B cell (primary cell): ENCODE measurements around the gene DGAT2. TPM values are rescaled to one million over a fixed set of nuclear protein-coding genes. Genes with fewer than 3 reads are reported as not detected.

Source experiments
- ATAC-seq: fragments of 200-7000 bp; cut with Tn5 transposase; one replicate; pipeline ENCODE4 v1.10.0; 2021; ENCODE audit warnings: low read depth, mild to moderate bottlenecking, moderate number of reproducible peaks, moderate library complexity
- CTCF ChIA-PET: fragments of 350-600 bp; sonication (Branson Sonifier 250); formaldehyde crosslinking; loops from one replicate; lab custom pipeline; 2021; ENCODE audit warnings: antibody characterized with exemption, inconsistent platforms; lab: Charles Lee
- POLR2A ChIA-PET: fragments of 350-600 bp; sonication (Branson Sonifier 250); formaldehyde crosslinking; loops from one replicate; lab custom pipeline; 2021; ENCODE audit warnings: antibody characterized with exemption; lab: Charles Lee
- DNase-seq: peaks from one replicate; pipeline ENCODE4 v3.0.0; 2013
- H2AFZ ChIP-seq: 2 replicates; pipeline ENCODE4 v1.6.1; 2012; ENCODE audit warnings: mild to moderate bottlenecking, low read depth, low read length; ENCODE audit not compliant: insufficient read depth, poor library complexity, severe bottlenecking
- H3K27ac ChIP-seq, 2 donors: 1 replicate in 1 of 2; 2 replicates in 1 of 2; pipeline ENCODE4 v1.5.1; 2012 to 2013; ENCODE audit warnings: low read length in 2 of 2, mild to moderate bottlenecking in 2 of 2, moderate library complexity in 1 of 2
- H3K27me3 ChIP-seq, 4 experiments: fragments of 200-600 bp in 1 of 4; sonication (generic) in 1 of 4; replicated peaks in 1 of 4; 1 replicate in 2 of 4; 2 replicates in 2 of 4; pipeline versions ENCODE4 v1.6.1 to v1.7.0; 2013 to 2016; ENCODE audit warnings: low read length in 3 of 4, mild to moderate bottlenecking in 2 of 4, mixed read lengths in 1 of 4, moderate library complexity in 1 of 4; ENCODE audit not compliant: insufficient read depth in 4 of 4, control insufficient read depth in 3 of 4; ENCODE audit errors: control extremely low read depth in 1 of 4
- H3K36me3 ChIP-seq, 2 experiments: replicated peaks in 1 of 2; 1 replicate in 1 of 2; 2 replicates in 1 of 2; pipeline versions ENCODE4 v1.6.1 to v1.7.1; 2013; ENCODE audit warnings: low read length in 1 of 2; ENCODE audit not compliant: insufficient read depth in 2 of 2, control insufficient read depth in 1 of 2; ENCODE audit errors: control extremely low read depth in 1 of 2, extremely low read depth in 1 of 2
- H3K4me1 ChIP-seq, 2 donors: fragments of 200-600 bp in 1 of 2; sonication (generic) in 1 of 2; 1 replicate in 1 of 2; 2 replicates in 1 of 2; pipeline versions ENCODE4 v1.5.1 to v1.6.1; 2013 to 2017; ENCODE audit warnings: low read length in 2 of 2; ENCODE audit not compliant: control insufficient read depth in 2 of 2, insufficient read depth in 2 of 2
- H3K4me2 ChIP-seq: replicated peaks from 2 replicates; pipeline ENCODE3; 2012; ENCODE audit warnings: mild to moderate bottlenecking, low read depth, low read length; ENCODE audit not compliant: poor library complexity, severe bottlenecking
- H3K4me3 ChIP-seq, 5 experiments: fragments of 200-600 bp in 1 of 5; sonication (generic) in 1 of 5; 1 replicate in 3 of 5; 2 replicates in 2 of 5; pipeline versions ENCODE4 v1.5.1 to v1.7.0; 2011 to 2016; ENCODE audit warnings: low read length in 4 of 5, mild to moderate bottlenecking in 4 of 5, low read depth in 2 of 5, control low read depth in 1 of 5, moderate library complexity in 1 of 5; ENCODE audit not compliant: insufficient read depth in 1 of 5; ENCODE audit errors: control extremely low read depth in 1 of 5, extremely low read depth in 1 of 5
- H3K79me2 ChIP-seq: fragments of 200-600 bp; sonication (generic); one replicate; pipeline ENCODE4 v1.6.0; 2016; ENCODE audit warnings: low read length; ENCODE audit not compliant: control insufficient read depth, insufficient read depth
- H3K9ac ChIP-seq: fragments of 200-600 bp; sonication (generic); 2 replicates; pipeline ENCODE4 v1.6.1; 2017; ENCODE audit warnings: mild to moderate bottlenecking, low read length, moderate library complexity
- H3K9me3 ChIP-seq, 3 donors: one replicate each; pipeline versions ENCODE4 v1.6.1 to v1.7.1; 2013; ENCODE audit warnings: low read length in 2 of 3; ENCODE audit not compliant: control insufficient read depth in 2 of 3, insufficient read depth in 1 of 3; ENCODE audit errors: control extremely low read depth in 1 of 3
- H4K20me1 ChIP-seq: 2 replicates; pipeline ENCODE4 v1.6.0; 2012; ENCODE audit warnings: mild to moderate bottlenecking, low read length; ENCODE audit not compliant: insufficient read depth, control insufficient read depth, poor library complexity, severe bottlenecking
- H3K27ac Mint-ChIP-seq: one replicate; pipeline ENCODE4 v1.8.0; 2021; ENCODE audit warnings: mixed read lengths
- H3K27me3 Mint-ChIP-seq: one replicate; pipeline ENCODE4 v1.8.0; 2021; ENCODE audit warnings: mixed read lengths
- H3K4me1 Mint-ChIP-seq: one replicate; pipeline ENCODE4 v1.8.0; 2021; ENCODE audit warnings: mixed read lengths
- H3K4me3 Mint-ChIP-seq: one replicate; pipeline ENCODE4 v1.8.0; 2021; ENCODE audit warnings: mixed read lengths
- H3K9me3 Mint-ChIP-seq: one replicate; pipeline ENCODE4 v1.8.0; 2022; ENCODE audit warnings: mixed read lengths; ENCODE audit not compliant: insufficient read depth
- CTCF ChIP-seq: fragments of 200-600 bp; IDR thresholded peaks from one replicate; pipeline ENCODE4 v1.8.0; 2022; ENCODE audit warnings: antibody characterized with exemption, mild to moderate bottlenecking
- EZH2 ChIP-seq: IDR thresholded peaks from 2 replicates; pipeline ENCODE4 v1.6.1; 2012; ENCODE audit warnings: borderline replicate concordance, low read depth, mild to moderate bottlenecking, moderate library complexity, low read length; ENCODE audit not compliant: insufficient read depth, poor library complexity, severe bottlenecking
- WGBS: methylation state at CpG from one replicate; pipeline ENCODE4 v1.1.5; 2013; ENCODE audit warnings: missing lambda C conversion rate; ENCODE audit not compliant: insufficient coverage; 5-methylcytosine and 5-hydroxymethylcytosine counted together
- intact Hi-C: fragments of 100-400 bp; cut with micrococcal nuclease; formaldehyde crosslinking; loops from one replicate; pipeline ENCODE4 v1.10.0; 2022
- polyA plus RNA-seq: library from polyadenylated mRNA; depleted of rRNA; stranded (reverse); fragments of >200 nt; gene quantifications from 2 replicates; pipeline ENCODE4 v1.2.3, GENCODE V29; 2012
- total RNA-seq, 2 donors: library from RNA; stranded (reverse); fragments of 120-200 nt in 1 of 2; gene quantifications; 1 replicate in 1 of 2; 2 replicates in 1 of 2; pipeline versions ENCODE4 v1.2.3 to v1.2.4, GENCODE V29; 2013 to 2022

The DGAT2 gene
- total and polyA plus RNA-seq, 2 donors (not counting 1 experiment from before 2014, with no cell fraction given) = 5.8 to 6.5 TPM

DNA sequence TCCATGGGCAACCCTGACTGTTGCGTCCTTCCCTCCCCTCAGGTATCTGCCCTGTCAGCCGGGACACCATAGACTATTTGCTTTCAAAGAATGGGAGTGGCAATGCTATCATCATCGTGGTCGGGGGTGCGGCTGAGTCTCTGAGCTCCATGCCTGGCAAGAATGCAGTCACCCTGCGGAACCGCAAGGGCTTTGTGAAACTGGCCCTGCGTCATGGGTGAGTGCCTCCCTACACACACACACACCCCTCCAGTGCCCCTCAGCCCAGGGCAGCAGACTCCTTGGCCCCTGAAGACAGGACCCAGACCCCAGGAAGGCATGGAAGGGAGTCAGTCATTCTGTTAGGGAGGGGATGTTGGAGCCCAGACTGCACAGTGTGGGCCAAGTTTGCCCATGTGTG lies 28.5 kb downstream of the DGAT2 start:
- no peak overlapping the region for H3K4me2 ChIP-seq
- H4K20me1 ChIP-seq = no peaks in the 10 kb centered on the region
- no peak overlapping the region for H3K27ac ChIP-seq
- Mint-ChIP-seq H3K9me3 (no peaks in the 10 kb centered on the region), H3K27ac (no peak overlapping the region), H3K27me3 (no peaks in the 10 kb centered on the region), H3K4me1 (peaks cover 11% of the 10 kb centered on the region), H3K4me3 (no peak overlapping the region)
- H3K36me3 ChIP-seq = peaks cover 0 to 6% of the 10 kb centered on the region in 2 experiments
- no peak for TF ChIP-seq EZH2
- TF ChIP-seq CTCF = no peak
- H3K4me3 ChIP-seq = no peak overlapping the region
- CTCF ChIA-PET = interaction anchor here (1.2 kb wide), 1 partner anchor 72 kb away, joined by 3 read pairs; no protein-coding TSS in a partner anchor
- 73% methylated on average over 5 of the region's 8 CpGs for WGBS
- no peaks in the 10 kb centered on the region for H3K79me2 ChIP-seq
- peaks cover 0 to 16% of the 10 kb centered on the region in 2 donors for H3K4me1 ChIP-seq
- peak; percentile 41 for ATAC-seq
- DNase-seq = no peak
- no peak overlapping the region for H3K9ac ChIP-seq
- POLR2A ChIA-PET = no interaction called here
- no peak overlapping the region for H2AFZ ChIP-seq
- intact Hi-C loops = no loop called here
- no peaks in the 10 kb centered on the region for H3K9me3 ChIP-seq
- no peaks in the 10 kb centered on the region for H3K27me3 ChIP-seq

DNA sequence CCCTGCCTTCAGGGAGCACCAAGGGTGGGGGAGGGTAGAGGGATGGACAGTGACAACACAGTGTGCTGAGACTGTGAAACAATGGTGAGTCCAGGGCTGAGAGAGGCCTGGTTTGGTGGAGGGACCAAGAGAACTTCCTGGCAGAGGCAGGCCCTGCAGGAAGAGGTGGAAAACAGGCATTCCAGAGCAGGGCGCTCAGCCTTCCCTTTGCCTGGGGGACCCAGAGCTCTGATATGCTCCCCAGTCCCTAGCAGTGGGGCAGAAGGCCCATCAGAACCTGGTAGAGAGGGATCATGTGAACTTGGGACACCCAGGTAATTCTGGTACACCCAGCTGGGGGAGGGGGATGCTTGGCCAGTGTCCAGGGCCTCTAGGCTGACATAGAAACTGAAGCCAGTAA lies 29.2 kb downstream of the DGAT2 start:
- Mint-ChIP-seq H3K27me3 (no peaks in the 10 kb centered on the region), H3K27ac (no peak overlapping the region), H3K4me3 (no peak overlapping the region), H3K4me1 (peaks cover 11% of the 10 kb centered on the region), H3K9me3 (no peaks in the 10 kb centered on the region)
- no peaks in the 10 kb centered on the region for H3K27me3 ChIP-seq
- WGBS = 100% methylated on average over 1 of the region's 1 CpG
- peaks cover 0 to 17% of the 10 kb centered on the region in 2 donors for H3K4me1 ChIP-seq
- peaks cover 3% of the 10 kb centered on the region for H3K79me2 ChIP-seq
- TF ChIP-seq EZH2 (no peak), CTCF (no peak)
- H3K9me3 ChIP-seq = no peaks in the 10 kb centered on the region
- peaks cover 0 to 6% of the 10 kb centered on the region in 2 experiments for H3K36me3 ChIP-seq
- H4K20me1 ChIP-seq = no peaks in the 10 kb centered on the region
- POLR2A ChIA-PET = no interaction called here
- no peak for ATAC-seq
- no peak overlapping the region for H3K4me3 ChIP-seq
- no peak overlapping the region for H3K4me2 ChIP-seq
- intact Hi-C loops = no loop called here
- no peak overlapping the region for H2AFZ ChIP-seq
- H3K9ac ChIP-seq = no peak overlapping the region
- DNase-seq = no peak
- no peak overlapping the region for H3K27ac ChIP-seq
- CTCF ChIA-PET = interaction anchor here (0.9 to 7.9 kb wide), 2 partner anchors 9 to 71 kb away, joined by 3 to 405 read pairs; no protein-coding TSS in a partner anchor
